Stimulated activated CD8-positive, alpha-beta memory T cell treated with anti-CD3 and anti-CD28 coated beads, Interleukin-7, amount 100 ng/mL, for 48 hours (primary cell): Measurements from ENCODE around the gene TEDC1.
"Not testable (repeated sequence)": the region's sequence is repeated elsewhere in the genome, so short reads cannot be mapped to it uniquely, and the experiment has no call there.

Experiments
- DNase-seq, 2 donors: peaks; one replicate each; pipeline ENCODE4 v3.0.0-alpha.2; 2020; ENCODE audit warnings: low read depth in 1 of 2; ENCODE audit errors: extremely low read depth in 1 of 2

The TEDC1 gene

GRCh38 chr14:105536051-105536450, 45.0 kb downstream of the TEDC1 start:
- no peak for DNase-seq

DNA sequence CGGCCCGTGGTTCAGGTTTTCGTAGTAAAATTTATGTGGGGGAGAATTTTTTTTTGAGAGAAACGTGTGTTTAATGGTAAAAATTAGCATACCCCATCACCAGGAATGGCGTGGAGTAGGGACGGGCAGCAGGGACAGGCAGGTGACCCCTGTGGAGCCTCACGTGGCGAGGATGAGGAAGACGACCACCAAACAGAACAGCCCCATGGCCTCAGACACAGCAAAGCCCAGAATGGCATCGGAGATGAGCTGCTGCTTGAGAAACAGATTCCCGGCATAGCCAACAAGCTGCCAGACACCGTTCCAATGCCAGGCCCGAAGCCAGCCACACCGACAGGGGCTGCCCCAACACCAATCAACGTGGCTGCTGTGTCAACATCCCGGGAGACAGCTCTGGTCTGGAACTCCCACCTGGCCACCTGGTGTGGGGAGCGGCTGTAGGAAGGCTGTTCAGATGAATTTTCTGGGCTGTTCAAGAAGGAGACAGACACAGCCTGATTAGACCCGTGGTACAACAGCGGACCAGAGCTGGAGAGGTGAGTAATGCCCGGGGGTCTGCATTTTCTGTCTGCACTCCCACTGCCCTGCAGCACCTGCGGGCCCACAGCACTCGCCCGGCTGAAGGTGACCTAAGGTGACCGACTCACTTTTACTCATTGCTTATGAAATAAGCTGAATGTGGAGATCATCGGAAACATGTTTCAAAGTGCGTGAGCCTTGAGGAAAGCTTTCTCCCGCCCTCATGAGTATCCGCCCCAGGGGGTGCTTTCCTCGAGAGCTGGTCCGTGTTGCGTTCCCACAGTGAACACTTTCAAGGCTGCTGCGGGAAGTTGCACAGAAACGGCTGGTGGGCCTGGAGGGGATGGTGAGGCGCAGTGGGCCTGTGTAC, 45.9 kb downstream of the TEDC1 start:
- no peak for DNase-seq

DNA sequence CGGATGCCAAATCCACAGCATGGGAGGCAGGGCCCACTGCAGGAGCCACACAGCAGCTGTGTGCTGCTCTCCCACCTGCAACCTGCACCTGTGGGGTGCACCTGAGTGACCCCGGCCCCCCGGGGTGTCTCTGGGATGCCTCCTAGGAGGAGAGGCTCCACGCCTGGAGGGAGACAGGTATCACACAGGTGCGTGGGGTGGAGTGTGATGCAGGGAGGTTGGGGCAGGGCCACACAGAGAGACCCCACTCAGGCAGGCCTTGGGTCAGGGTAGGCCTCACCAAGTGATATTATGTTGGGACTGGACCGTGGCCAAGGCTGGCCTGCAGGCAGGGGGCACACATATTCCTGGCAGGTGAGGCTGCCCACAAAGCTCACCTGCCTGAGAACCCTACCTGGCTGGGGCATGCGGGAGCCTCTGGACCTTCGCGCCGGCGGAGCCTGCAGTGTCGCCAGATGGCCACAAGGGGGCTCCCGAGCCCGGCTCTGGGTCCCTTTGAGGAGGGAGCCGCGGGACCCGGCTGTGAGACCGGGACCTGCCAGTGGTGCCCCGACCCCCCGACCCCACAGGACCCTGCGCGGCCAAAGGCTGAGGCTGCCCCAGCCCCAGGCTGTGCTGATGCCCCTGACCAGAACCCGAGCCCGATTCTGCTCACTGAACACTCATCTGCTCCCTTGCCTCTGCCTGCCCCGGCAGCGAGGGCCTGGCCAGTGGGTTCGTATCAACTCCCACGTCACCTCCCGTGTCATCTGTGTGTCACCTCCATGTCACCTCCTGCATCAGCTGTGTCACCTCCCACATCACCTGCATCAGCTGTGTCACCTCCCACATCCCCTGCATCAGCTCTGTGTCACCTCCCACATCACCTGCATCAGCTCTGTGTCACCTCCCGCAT, 46.8 kb downstream of the TEDC1 start:
- DNase-seq: no peak

DNA sequence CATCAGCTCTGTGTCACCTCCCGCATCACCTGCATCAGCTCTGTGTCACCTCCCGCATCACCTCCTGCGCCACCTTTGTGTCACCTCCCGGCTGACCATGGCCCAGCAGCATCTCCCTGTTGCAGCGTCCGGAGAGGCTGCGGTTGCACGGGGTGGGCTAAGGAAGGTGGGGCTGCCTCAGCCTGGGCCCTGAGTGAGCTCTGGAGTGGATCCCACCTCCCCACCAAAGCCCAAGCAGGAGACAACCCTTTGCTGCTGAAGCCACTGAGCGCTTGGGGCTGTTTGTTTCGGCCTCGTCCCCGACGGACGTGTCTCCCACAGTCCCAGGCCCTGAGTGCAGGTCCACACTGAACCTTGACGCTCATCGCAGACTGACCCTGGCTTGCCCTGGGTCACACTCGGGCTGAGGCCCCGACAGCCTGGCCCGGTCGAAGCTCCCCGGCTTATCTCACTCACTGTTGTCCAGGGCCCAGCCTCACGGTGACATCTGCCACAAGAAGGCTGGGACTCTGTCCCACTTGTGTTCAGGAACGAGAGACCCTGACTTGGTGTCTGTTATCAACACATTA, 47.5 kb downstream of the TEDC1 start:
- no peak for DNase-seq

- no peak for DNase-seq
Observed at GRCh38 chr14:105540811-105541210, 49.8 kb downstream of the TEDC1 start.

- no peak for DNase-seq
Observed at GRCh38 chr14:105541218-105541875, 50.3 kb downstream of the TEDC1 start.

DNA sequence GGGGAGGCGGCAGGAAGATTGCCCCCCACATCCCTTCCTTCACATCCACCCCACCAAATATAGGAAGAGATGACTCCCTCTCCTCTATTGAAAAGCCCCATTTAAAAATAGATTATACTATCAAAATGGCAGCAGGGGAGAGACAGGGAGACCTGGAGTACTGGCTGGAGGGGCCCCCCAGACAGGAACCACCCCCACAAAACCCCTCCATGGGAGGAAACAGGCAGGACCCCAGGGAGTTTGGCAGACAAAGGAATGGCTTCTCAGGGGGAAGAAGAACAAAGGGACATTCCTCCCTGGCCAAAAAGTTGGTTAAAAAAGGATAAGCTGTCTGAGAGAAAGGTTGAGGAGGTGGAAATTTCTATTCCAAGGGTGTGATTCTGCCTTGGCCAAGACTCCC, 54.6 kb downstream of the TEDC1 start:
- not testable (repeated sequence) for DNase-seq

DNA sequence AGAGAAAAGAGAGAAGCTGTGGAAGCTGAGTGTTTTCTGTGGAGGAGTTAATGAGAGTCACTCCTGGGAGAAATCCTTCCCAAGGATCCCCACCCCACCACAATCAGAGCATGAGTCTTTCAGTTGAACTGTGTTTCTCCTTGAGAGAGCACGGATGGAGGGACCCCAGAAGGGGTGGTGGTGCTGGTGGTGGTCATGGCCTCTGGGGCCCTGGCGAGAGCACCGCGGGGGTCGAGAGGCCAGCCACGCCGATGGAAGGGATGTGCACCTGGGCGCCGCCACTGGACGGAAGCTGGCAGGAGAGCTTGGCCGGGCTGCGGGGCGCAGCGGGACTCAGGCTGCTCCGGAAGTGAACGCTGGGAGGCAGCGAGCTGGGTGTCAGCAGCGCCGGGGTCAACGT, 55.4 kb downstream of the TEDC1 start:
- DNase-seq: not testable (repeated sequence)

DNA sequence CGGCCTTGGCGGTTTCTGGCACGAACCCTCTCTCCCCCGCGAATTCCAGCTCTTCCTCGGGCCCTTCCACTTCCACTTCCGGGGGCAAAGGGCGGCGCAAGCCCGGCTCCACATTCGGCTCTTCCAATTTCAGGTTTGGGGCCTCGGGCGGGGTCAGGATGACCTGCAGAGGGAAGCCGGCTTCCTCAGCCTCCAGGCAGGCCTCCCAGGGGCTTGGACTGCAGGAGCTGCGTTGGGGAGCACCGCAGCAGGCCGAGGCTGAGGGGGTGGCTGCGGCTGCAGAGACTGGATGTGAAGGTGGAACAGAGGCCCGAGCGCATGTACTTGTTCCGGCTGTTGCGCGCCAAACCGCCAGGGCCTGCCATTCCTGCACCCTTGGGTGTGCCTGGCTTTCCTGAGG, 56.0 kb downstream of the TEDC1 start:
- DNase-seq: not testable (repeated sequence)

GRCh38 chr14:105547741-105548169, 56.7 kb downstream of the TEDC1 start:
- no peak for DNase-seq
